Sigmoid colon (tissue), 4 donors: ENCODE results near the gene KCNK3.

Experiments
- EP300 ChIP-seq, 4 donors: sonication (generic); formaldehyde crosslinking; IDR thresholded peaks; one replicate each; pipeline ENCODE4 v1.6.1; 2017; ENCODE audit warnings: antibody characterized with exemption in 4 of 4
- POLR2A ChIP-seq, 2 donors: fragments of 450-650 bp; IDR thresholded peaks; one replicate each; pipeline ENCODE4 v1.6.1; 2016; ENCODE audit warnings: antibody characterized with exemption in 2 of 2, mild to moderate bottlenecking in 2 of 2, moderate library complexity in 2 of 2
- POLR2AphosphoS5 ChIP-seq, 4 donors: sonication (generic); formaldehyde crosslinking; IDR thresholded peaks; one replicate each; pipeline ENCODE4 v1.6.1; 2017; ENCODE audit warnings: antibody characterized with exemption in 4 of 4
- TF ChIP-seq, protein P1 (sequence below), 4 experiments: fragments of 450-650 bp in 3 of 4; fragments of 200-600 bp in 1 of 4; IDR thresholded peaks; one replicate each; pipeline ENCODE4 v1.5.1; 2016 to 2019; ENCODE audit warnings: antibody characterized with exemption in 4 of 4, mild to moderate bottlenecking in 3 of 4, moderate library complexity in 2 of 4

DNA sequence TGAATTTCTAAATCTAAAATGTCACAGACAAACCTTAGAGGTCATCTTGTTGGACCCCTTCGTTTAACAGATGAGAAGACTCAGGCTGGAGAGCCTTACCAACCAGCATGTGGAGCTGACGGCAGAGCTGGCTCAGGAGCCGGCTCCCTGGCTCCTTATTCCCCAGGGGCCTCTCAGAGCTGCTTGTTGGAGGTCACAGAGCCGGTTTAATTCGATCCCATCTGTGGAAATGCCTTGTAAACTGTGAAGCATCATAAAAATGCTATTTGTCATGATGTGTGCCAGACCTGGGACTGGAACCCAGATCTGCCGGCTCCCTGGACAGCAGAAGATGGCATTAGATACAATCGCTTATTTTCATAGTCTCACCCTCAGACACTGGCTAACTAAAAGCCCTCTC, 43.2 kb upstream of the KCNK3 start:
- TF ChIP-seq, protein P1, sequence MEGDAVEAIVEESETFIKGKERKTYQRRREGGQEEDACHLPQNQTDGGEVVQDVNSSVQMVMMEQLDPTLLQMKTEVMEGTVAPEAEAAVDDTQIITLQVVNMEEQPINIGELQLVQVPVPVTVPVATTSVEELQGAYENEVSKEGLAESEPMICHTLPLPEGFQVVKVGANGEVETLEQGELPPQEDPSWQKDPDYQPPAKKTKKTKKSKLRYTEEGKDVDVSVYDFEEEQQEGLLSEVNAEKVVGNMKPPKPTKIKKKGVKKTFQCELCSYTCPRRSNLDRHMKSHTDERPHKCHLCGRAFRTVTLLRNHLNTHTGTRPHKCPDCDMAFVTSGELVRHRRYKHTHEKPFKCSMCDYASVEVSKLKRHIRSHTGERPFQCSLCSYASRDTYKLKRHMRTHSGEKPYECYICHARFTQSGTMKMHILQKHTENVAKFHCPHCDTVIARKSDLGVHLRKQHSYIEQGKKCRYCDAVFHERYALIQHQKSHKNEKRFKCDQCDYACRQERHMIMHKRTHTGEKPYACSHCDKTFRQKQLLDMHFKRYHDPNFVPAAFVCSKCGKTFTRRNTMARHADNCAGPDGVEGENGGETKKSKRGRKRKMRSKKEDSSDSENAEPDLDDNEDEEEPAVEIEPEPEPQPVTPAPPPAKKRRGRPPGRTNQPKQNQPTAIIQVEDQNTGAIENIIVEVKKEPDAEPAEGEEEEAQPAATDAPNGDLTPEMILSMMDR (IDR thresholded peaks at IDR 0.05), result no peak
- TF ChIP-seq POLR2A (IDR thresholded peaks at IDR 0.05) (no peak), POLR2AphosphoS5 (IDR thresholded peaks at IDR 0.05) (no peak), EP300 (IDR thresholded peaks at IDR 0.05) (no peak)
